ENCODE measurements around the gene NINJ2.

- no peak for TF ChIP-seq CTCF (IDR thresholded peaks at IDR 0.05)
- no peak for TF ChIP-seq POLR2A (IDR thresholded peaks at IDR 0.05)
Observed at GRCh38 chr12:527241-527640, 136.0 kb downstream of the NINJ2 start.

All from sigmoid colon (tissue), 3 donors.